Mucosa of stomach (tissue), 1 donor: ENCODE data around the gene NDUFS8.

Source experiments
- H3K27me3 ChIP-seq: one replicate; pipeline ENCODE4 v1.7.0; 2013; ENCODE audit warnings: mild to moderate bottlenecking, low read length; ENCODE audit not compliant: control insufficient read depth, insufficient read depth
- H3K36me3 ChIP-seq: one replicate; pipeline ENCODE4 v1.7.0; 2013; ENCODE audit warnings: low read length; ENCODE audit not compliant: control insufficient read depth, insufficient read depth
- H3K4me1 ChIP-seq: one replicate; pipeline ENCODE4 v1.7.0; 2013; ENCODE audit warnings: mild to moderate bottlenecking, low read length; ENCODE audit not compliant: control insufficient read depth, insufficient read depth
- H3K4me3 ChIP-seq: one replicate; pipeline ENCODE4 v1.7.0; 2013; ENCODE audit warnings: low read length
- H3K9ac ChIP-seq: one replicate; pipeline ENCODE4 v1.7.0; 2013; ENCODE audit warnings: mild to moderate bottlenecking, low read length, moderate library complexity
- H3K9me3 ChIP-seq: one replicate; pipeline ENCODE4 v1.7.0; 2013; ENCODE audit warnings: mild to moderate bottlenecking, low read length, moderate library complexity; ENCODE audit not compliant: control insufficient read depth
- donor health status: Pancreatic carcinoma.

The NDUFS8 gene

GRCh38 chr11:67996622-67997474 is 33.6 kb upstream of the NDUFS8 start:
- Histone ChIP-seq H3K36me3 (no peaks in the 10 kb centered on the region), H3K4me3 (no peak overlapping the region), H3K9ac (no peak overlapping the region)

GRCh38 chr11:67997475-67997921 is 33.0 kb upstream of the NDUFS8 start:
- no peaks in the 10 kb centered on the region for H3K36me3 ChIP-seq
- no peak overlapping the region for H3K4me3 ChIP-seq
- H3K4me1 ChIP-seq = peaks cover 14% of the 10 kb centered on the region
- no peaks in the 10 kb centered on the region for H3K9me3 ChIP-seq
- no peaks in the 10 kb centered on the region for H3K27me3 ChIP-seq
- H3K9ac ChIP-seq = no peak overlapping the region

More at GRCh38 chr11:67996622-67997474, 33.6 kb upstream of the NDUFS8 start:
- H3K4me1 ChIP-seq = peaks cover 13% of the 10 kb centered on the region
- H3K27me3 ChIP-seq = no peaks in the 10 kb centered on the region
- H3K9me3 ChIP-seq = no peaks in the 10 kb centered on the region

DNA sequence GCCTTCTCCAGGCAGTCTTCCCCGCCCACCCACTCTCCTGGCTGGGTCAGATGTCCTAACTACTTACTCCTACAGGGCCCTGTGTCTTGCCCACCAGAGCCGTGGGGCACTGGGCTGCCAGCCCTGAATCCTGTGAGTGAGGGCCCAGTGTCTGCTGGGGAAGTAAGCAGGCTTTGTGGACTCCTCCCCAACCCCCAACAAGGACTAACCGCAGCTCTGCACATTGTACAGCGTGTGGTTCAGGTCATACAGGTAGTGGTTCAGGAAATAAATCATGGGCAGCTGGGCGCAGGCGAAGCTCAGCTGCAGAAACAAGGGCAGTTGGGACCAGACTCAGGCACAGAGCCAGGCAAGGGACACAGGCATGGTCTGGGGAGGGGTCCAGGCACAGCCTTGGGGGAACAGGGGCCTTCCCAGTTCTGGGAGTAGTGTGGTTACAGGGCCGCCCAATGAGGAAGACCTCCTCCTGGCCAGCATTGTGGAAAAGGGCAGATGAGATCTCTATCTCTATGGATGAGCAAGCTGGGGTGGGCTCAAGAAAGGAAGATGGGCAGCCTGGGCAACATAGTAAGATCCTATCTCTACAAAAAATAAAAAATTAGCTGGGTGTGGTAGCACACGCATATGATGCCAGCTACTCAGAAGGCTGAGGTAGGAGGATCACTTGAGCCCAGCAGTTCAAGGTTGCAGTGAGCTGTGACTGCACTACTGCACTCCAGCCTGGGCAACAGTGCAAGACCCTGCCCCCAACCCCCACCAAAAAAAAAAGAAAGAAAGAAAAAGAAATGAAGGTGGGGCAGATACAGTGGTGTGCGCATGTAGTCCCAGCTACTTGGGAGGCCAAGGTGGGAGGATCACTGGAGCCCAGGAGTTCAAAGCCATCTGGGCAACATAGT is 32.1 kb upstream of the NDUFS8 start:
- Histone ChIP-seq H3K27me3 (no peaks in the 10 kb centered on the region), H3K9me3 (no peaks in the 10 kb centered on the region), H3K36me3 (no peaks in the 10 kb centered on the region), H3K4me3 (no peak overlapping the region), H3K4me1 (peaks cover 19% of the 10 kb centered on the region), H3K9ac (no peak overlapping the region)

- no peak overlapping the region for H3K9ac ChIP-seq
- no peak overlapping the region for H3K4me3 ChIP-seq
- H3K4me1 ChIP-seq = peaks cover 20% of the 10 kb centered on the region
- H3K36me3 ChIP-seq = no peaks in the 10 kb centered on the region
- H3K9me3 ChIP-seq = no peaks in the 10 kb centered on the region
- H3K27me3 ChIP-seq = no peaks in the 10 kb centered on the region
Measured at GRCh38 chr11:67999201-67999629, 31.3 kb upstream of the NDUFS8 start.

DNA sequence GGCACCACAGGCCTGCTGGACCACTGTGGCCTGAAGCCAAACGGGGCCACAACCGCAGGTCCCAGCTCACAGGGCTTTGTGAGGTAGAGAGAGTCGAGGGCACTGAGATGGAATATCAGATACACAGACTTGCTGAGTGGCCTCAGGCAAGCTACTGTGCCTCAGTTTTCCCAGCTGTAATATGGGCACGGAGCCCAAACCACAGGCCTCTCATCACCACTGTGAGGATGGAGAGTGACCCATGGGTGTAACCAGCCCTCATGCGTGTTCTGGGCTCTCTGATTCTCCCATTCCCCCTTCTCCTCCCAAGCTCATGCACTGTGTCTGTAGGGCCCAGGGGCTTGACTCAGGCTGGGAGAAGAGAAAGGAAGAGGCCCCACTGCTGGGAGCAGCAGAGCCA is 30.8 kb upstream of the NDUFS8 start:
- no peaks in the 10 kb centered on the region for H3K27me3 ChIP-seq
- H3K9me3 ChIP-seq = no peaks in the 10 kb centered on the region
- no peak overlapping the region for H3K4me3 ChIP-seq
- H3K9ac ChIP-seq = no peak overlapping the region
- no peaks in the 10 kb centered on the region for H3K36me3 ChIP-seq
- peaks cover 25% of the 10 kb centered on the region for H3K4me1 ChIP-seq

DNA sequence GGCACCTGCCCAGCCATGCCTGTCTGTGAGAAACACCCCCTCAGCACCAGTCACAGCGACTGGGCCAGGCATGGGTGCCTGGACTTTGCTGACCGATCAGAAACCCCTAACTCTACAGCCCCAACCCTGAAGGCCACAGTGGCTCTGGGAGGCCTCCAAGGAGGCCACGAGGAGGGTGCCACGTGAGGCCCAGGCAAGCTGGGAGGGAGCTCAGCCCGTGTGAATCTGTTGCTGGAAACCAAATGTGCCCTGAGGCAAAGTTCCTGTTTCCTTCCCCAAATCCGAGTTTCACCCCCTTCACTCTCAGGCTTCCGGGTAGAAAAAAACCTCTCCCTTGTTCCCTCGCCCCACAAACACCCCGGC is 27.9 kb upstream of the NDUFS8 start:
- Histone ChIP-seq H3K4me1 (peaks cover 27% of the 10 kb centered on the region), H3K36me3 (no peaks in the 10 kb centered on the region), H3K9ac (no peak overlapping the region), H3K4me3 (no peak overlapping the region), H3K27me3 (no peaks in the 10 kb centered on the region), H3K9me3 (no peaks in the 10 kb centered on the region)

DNA sequence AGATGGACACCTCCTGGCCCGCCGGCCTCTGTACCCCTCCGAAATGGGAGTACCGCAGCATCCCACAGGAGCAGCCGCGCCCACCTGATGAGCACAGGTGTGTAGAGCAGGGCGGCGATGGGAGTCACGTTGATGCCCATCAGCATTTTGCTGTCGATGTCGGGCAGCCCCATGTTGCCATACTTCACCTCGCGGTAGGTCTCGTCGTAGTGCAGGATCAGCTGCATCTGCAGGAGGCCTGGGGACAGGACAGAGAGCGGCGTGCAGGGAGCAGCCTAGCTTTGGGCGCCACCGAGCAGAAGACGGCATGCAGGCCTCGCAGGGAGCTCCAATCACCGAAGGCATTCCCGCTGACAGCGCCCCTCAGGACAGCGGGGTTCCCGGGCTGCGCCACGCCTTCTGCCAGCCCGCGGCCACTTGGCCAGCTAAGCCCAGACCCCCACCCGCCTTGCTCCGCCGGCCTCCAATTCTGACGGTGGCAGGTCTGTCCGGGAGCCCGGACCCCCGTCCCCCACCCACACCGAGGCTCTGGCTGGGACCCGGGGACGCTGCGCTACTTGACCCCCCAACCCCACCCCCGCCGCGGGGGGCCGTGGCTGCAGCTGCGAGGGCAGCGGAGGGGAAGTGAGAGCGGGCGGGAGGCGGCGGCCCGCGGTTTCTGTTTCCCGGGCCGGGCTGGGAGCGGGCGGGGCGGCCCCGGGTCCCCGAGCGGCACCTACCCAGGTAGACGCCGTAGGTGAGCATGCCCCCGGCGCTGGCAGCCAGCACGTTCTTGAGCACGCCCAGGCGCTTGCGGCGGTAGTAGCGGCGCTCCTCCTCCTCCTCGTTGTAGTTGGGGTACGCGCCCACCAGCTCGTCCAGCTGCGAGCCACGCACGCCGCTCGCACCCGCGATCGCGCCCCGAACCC is 27.3 kb upstream of the NDUFS8 start:
- H3K36me3 ChIP-seq = no peaks in the 10 kb centered on the region
- H3K27me3 ChIP-seq = no peaks in the 10 kb centered on the region
- H3K4me3 ChIP-seq = no peak overlapping the region
- H3K9ac ChIP-seq = no peak overlapping the region
- H3K4me1 ChIP-seq = peaks cover 32% of the 10 kb centered on the region
- H3K9me3 ChIP-seq = no peaks in the 10 kb centered on the region

GRCh38 chr11:68003846-68004550 is 26.5 kb upstream of the NDUFS8 start, which contains the start of gene UNC93B1:
UNC93B1 (minus strand) TSS chr11:68004097; CDS start chr11:68004043, 54 bp downstream.
- H3K4me1 ChIP-seq = peaks cover 40% of the 10 kb centered on the region
- no peak within 1 kb of the TSS for H3K4me3 ChIP-seq
- H3K9ac ChIP-seq = peak within 1 kb of the TSS; percentile 43
- H3K9me3 ChIP-seq = no peaks in the 10 kb centered on the region
- H3K36me3 ChIP-seq = no peaks in the 10 kb centered on the region
- no peaks in the 10 kb centered on the region for H3K27me3 ChIP-seq

DNA sequence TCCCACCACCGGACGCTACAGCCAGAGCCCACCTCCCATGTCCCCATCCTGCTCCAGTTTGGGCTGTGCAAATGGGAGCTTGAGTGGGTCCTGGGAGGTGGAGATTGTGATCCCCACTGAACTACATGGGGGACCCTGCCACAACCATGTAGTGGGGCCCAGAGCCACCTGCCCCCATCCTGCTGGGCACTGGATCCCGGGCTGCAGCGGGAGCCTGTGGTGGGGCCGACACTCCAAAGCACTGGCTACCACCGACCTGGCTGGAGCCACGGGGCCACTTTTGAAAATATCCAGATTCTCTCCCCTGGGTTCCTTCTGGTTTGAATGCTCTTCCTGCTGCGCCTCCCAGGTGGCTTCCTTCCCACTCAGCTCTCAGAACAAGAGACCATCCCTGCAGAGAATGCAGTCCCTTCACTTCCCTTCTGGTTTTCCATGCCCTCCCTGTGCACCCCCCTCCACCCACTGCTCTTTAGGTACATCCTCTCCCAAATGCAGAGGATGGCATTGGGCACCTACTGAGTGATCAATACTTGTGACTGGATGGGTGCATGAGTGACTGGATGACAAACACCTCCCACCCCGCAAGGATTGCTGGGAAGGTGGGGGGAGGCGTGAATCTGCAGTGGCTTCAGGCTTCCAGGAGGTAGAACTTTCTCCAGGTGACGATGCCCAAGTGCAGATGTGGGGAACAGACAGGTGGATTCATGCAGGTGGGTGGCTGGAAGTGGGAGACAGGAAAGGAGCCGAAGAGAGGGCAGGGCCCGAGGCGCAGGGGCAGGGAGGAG is 25.7 kb upstream of the NDUFS8 start:
- H3K4me3 ChIP-seq = no peak overlapping the region
- H3K27me3 ChIP-seq = no peaks in the 10 kb centered on the region
- no peaks in the 10 kb centered on the region for H3K36me3 ChIP-seq
- no peaks in the 10 kb centered on the region for H3K9me3 ChIP-seq
- peaks cover 47% of the 10 kb centered on the region for H3K4me1 ChIP-seq
- peak overlapping the region; percentile 43 for H3K9ac ChIP-seq

- H3K9me3 ChIP-seq = no peaks in the 10 kb centered on the region
- H3K36me3 ChIP-seq = no peaks in the 10 kb centered on the region
- no peak overlapping the region for H3K4me3 ChIP-seq
- no peak overlapping the region for H3K9ac ChIP-seq
- H3K27me3 ChIP-seq = no peaks in the 10 kb centered on the region
- H3K4me1 ChIP-seq = peaks cover 66% of the 10 kb centered on the region
Measured at GRCh38 chr11:68006606-68007166, 23.8 kb upstream of the NDUFS8 start.
